Measurements from ENCODE around the gene TRAFD1.

The TRAFD1 gene

GRCh38 chr12:112115259-112116045, 9.9 kb upstream of the TRAFD1 start:
- DNase-seq = no peak

GRCh38 chr12:112116232-112117060, 8.9 kb upstream of the TRAFD1 start:
- DNase-seq = peak; percentile 57

GRCh38 chr12:112117685-112118084, 7.7 kb upstream of the TRAFD1 start:
- DNase-seq = no peak

GRCh38 chr12:112121780-112122565, 3.4 kb upstream of the TRAFD1 start:
- peak; percentile 81 for DNase-seq

- peak; percentile 23 for DNase-seq
These were observed 2.3 kb upstream of the TRAFD1 start for GRCh38 chr12:112122823-112123690.

GRCh38 chr12:112124918-112125249, 476 bp upstream of the TRAFD1 start:
- DNase-seq = no peak

- no peak for DNase-seq
These were observed 659 bp downstream of the TRAFD1 start for GRCh38 chr12:112126000-112126438.

- no peak for DNase-seq
These were observed 1.6 kb downstream of the TRAFD1 start for GRCh38 chr12:112126911-112127310.

- no peak for DNase-seq
These were observed 5.2 kb downstream of the TRAFD1 start for GRCh38 chr12:112130441-112130998.

- DNase-seq = no peak
These were observed 6.3 kb downstream of the TRAFD1 start for GRCh38 chr12:112131686-112132085.

GRCh38 chr12:112133418-112133817, 8.1 kb downstream of the TRAFD1 start:
- no peak for DNase-seq

- no peak for DNase-seq
These were observed 9.4 kb downstream of the TRAFD1 start for GRCh38 chr12:112134731-112135130.

GRCh38 chr12:112140728-112141127, 15.4 kb downstream of the TRAFD1 start:
- no peak for DNase-seq

GRCh38 chr12:112146123-112146522, 20.8 kb downstream of the TRAFD1 start:
- no peak for DNase-seq

- DNase-seq = peak; percentile 88
These were observed 22.7 kb downstream of the TRAFD1 start for GRCh38 chr12:112148031-112148513.

GRCh38 chr12:112149596-112149995, 24.2 kb downstream of the TRAFD1 start:
- DNase-seq = no peak

- no peak for DNase-seq
These were observed 26.6 kb downstream of the TRAFD1 start for GRCh38 chr12:112151766-112152541.

- DNase-seq = no peak
These were observed 28.0 kb downstream of the TRAFD1 start for GRCh38 chr12:112153181-112153892.

GRCh38 chr12:112153893-112154219, 28.5 kb downstream of the TRAFD1 start:
- no peak for DNase-seq

All from fibroblast of skin of abdomen (primary cell).